OCI-LY1 (cell line): ENCODE measurements around the gene OR10V1.

Experiments used
- CTCF ChIP-seq: fragments of 200-600 bp; sonication (generic), shearing (Covaris generic); IDR thresholded peaks from 2 replicates; pipeline ENCODE4 v1.5.1; 2017; ENCODE audit warnings: mild to moderate bottlenecking, antibody characterized with exemption, low read length, moderate library complexity, mixed read lengths
- EZH2 ChIP-seq: fragments of 200-600 bp; sonication (generic), shearing (Covaris generic); IDR thresholded peaks from 2 replicates; pipeline ENCODE4 v1.8.0; 2017; ENCODE audit warnings: borderline replicate concordance, mixed run types, mild to moderate bottlenecking, antibody characterized with exemption, low read length, moderate library complexity, mixed read lengths

GRCh38 chr11:59716051-59716450, 2.4 kb upstream of the OR10V1 start:
- TF ChIP-seq CTCF (no peak), EZH2 (no peak)
